K562 (cell line): Measurements from ENCODE around the gene IQCE.

Source experiments
- FOXA3 ChIP-seq, 2 experiments: fragments of 450-650 bp in 1 of 2; sonication (generic) in 1 of 2; formaldehyde crosslinking; IDR thresholded peaks in 1 of 2; conservative IDR thresholded peaks in 1 of 2; 2 replicates each; pipeline versions ENCODE4 v1.4.0 to v1.8.0; 2020 to 2022; ENCODE audit warnings: mild to moderate bottlenecking in 2 of 2, missing genetic modification reagents in 1 of 2
- PYGO2 ChIP-seq: fragments of 450-650 bp; IDR thresholded peaks from 2 replicates; pipeline ENCODE4 v1.6.1; 2016; ENCODE audit warnings: mild to moderate bottlenecking, missing genetic modification characterization, moderate library complexity, missing compliant biosample characterization
- ZFP1 ChIP-seq: fragments of 450-650 bp; formaldehyde crosslinking; IDR thresholded peaks from 2 replicates; pipeline ENCODE4 v1.4.0; 2020; ENCODE audit warnings: mild to moderate bottlenecking, mixed read lengths
- TF ChIP-seq, protein P1 (sequence below), 3 experiments: IDR thresholded peaks in 2 of 3; conservative IDR thresholded peaks in 1 of 3; 2 replicates each; pipeline ENCODE4 v1.5.1; 2011 to 2012; ENCODE audit warnings: low read length in 3 of 3, mild to moderate bottlenecking in 3 of 3, control low read depth in 2 of 3, improper control_type of control experiment in 1 of 3, inconsistent platforms in 1 of 3, low read depth in 1 of 3, mixed read lengths in 1 of 3, moderate library complexity in 1 of 3; ENCODE audit not compliant: insufficient read depth in 2 of 3

DNA sequence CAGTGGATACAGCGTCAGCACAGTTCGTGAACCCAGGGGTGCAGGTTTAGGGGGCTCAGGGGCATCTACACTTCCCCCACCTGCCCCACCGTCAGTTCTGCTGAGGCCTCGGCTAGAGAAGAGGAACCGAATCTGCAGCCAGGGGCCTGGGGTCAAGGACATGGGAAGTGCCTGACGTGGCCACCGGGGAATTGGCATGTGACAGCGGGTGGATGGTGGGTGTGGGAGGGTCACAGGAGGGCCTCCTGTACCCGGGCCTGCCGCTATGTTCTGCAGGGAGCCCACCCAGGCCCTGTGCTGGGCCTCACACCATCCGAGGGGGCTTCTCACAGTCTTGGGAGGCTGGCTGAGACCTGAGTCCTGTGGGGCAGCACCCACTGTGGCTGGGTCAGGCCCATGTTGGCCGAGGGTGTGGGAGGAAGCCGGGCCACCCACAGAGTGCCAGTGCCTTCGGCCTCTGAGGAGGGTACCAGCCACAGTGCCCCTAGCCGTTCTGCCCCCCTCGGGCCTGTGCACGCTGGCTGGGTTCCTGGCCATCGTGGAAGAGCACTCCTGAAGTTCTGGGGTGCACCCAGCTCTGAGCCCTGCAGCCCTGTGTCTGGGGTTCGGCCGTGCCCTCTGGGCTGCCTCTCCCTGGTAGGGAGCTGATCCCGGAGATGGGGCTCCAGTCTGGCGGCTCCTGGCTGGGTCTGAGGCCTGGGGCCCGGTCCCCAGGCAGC lies 78.9 kb downstream of the IQCE start:
- no peak for TF ChIP-seq FOXA3 (CRISPR knock-in tag; conservative IDR thresholded peaks at IDR 0.05 in 1 of 2, IDR thresholded peaks at IDR 0.05 in 1 of 2)
- TF ChIP-seq, protein P1, sequence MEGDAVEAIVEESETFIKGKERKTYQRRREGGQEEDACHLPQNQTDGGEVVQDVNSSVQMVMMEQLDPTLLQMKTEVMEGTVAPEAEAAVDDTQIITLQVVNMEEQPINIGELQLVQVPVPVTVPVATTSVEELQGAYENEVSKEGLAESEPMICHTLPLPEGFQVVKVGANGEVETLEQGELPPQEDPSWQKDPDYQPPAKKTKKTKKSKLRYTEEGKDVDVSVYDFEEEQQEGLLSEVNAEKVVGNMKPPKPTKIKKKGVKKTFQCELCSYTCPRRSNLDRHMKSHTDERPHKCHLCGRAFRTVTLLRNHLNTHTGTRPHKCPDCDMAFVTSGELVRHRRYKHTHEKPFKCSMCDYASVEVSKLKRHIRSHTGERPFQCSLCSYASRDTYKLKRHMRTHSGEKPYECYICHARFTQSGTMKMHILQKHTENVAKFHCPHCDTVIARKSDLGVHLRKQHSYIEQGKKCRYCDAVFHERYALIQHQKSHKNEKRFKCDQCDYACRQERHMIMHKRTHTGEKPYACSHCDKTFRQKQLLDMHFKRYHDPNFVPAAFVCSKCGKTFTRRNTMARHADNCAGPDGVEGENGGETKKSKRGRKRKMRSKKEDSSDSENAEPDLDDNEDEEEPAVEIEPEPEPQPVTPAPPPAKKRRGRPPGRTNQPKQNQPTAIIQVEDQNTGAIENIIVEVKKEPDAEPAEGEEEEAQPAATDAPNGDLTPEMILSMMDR (IDR thresholded peaks at IDR 0.05 in 2 of 3, conservative IDR thresholded peaks at IDR 0.05 in 1 of 3; ENCODE audit: insufficient read depth in 2 of 3, low read depth in 1 of 3, low read length in 3 of 3), result no peak
- no peak for TF ChIP-seq PYGO2 (tag)
- TF ChIP-seq ZFP1 (CRISPR knock-in tag), result no peak
